Keratinocyte (primary cell): ENCODE measurements around the gene WARS2.

Source experiments
- CTCF ChIP-seq, 3 experiments: IDR thresholded peaks in 1 of 3; conservative IDR thresholded peaks in 1 of 3; optimal IDR thresholded peaks in 1 of 3; 2 replicates in 2 of 3; 3 replicates in 1 of 3; pipeline versions ENCODE3 to v1.5.1; 2011; ENCODE audit warnings: low read length in 3 of 3, mild to moderate bottlenecking in 3 of 3, moderate library complexity in 2 of 3, control low read depth in 1 of 3, inconsistent platforms in 1 of 3; ENCODE audit not compliant: insufficient read depth in 2 of 3; ENCODE audit errors: extremely low read depth in 1 of 3
- EZH2 ChIP-seq: IDR thresholded peaks from one replicate; pipeline ENCODE4 v1.6.1; 2012; ENCODE audit warnings: inconsistent platforms, mild to moderate bottlenecking, low read length, moderate library complexity

- TF ChIP-seq CTCF (optimal IDR thresholded peaks at IDR 0.05 in 1 of 3, IDR thresholded peaks at IDR 0.05 in 1 of 3, conservative IDR thresholded peaks at IDR 0.05 in 1 of 3; ENCODE audit: extremely low read depth in 1 of 3, insufficient read depth in 2 of 3, low read length in 3 of 3) = no peak
- TF ChIP-seq EZH2 = no peak
Measured at GRCh38 chr1:118983558-118984041, 156.9 kb downstream of the WARS2 start.
